Measurements from ENCODE around the gene COG5.

Gene COG5

GRCh38 chr7:107332488-107333269 lies 231.0 kb downstream of the COG5 start:
- no peak for DNase-seq (ENCODE audit: low spot score)

GRCh38 chr7:107330478-107330877 lies 233.2 kb downstream of the COG5 start:
- DNase-seq (ENCODE audit: low spot score) = no peak

- DNase-seq (ENCODE audit: low spot score) = no peak
Measured at GRCh38 chr7:107327986-107328569, 235.6 kb downstream of the COG5 start.

GRCh38 chr7:107326061-107326460 lies 237.7 kb downstream of the COG5 start:
- no peak for DNase-seq (ENCODE audit: low spot score)

- DNase-seq (ENCODE audit: low spot score) = no peak
Measured at GRCh38 chr7:107322015-107322414, 241.7 kb downstream of the COG5 start.

GRCh38 chr7:107321611-107322010 lies 242.1 kb downstream of the COG5 start:
- DNase-seq (ENCODE audit: low spot score) = no peak

GRCh38 chr7:107319724-107320228 lies 243.9 kb downstream of the COG5 start:
- DNase-seq (ENCODE audit: low spot score) = no peak

- DNase-seq (ENCODE audit: low spot score) = no peak
Measured at GRCh38 chr7:107318523-107319160, 245.1 kb downstream of the COG5 start.

GRCh38 chr7:107315716-107316220 lies 248.0 kb downstream of the COG5 start:
- no peak for DNase-seq (ENCODE audit: low spot score)

- no peak for DNase-seq (ENCODE audit: low spot score)
Measured at GRCh38 chr7:107313355-107313754, 250.4 kb downstream of the COG5 start.

- no peak for DNase-seq (ENCODE audit: low spot score)
Measured at GRCh38 chr7:107312418-107312817, 251.3 kb downstream of the COG5 start.

GRCh38 chr7:107309296-107309695 lies 254.4 kb downstream of the COG5 start:
- DNase-seq (ENCODE audit: low spot score) = no peak

- DNase-seq (ENCODE audit: low spot score) = no peak
Measured at GRCh38 chr7:107304636-107305035, 259.1 kb downstream of the COG5 start.

GRCh38 chr7:107304063-107304462 lies 259.7 kb downstream of the COG5 start:
- no peak for DNase-seq (ENCODE audit: low spot score)

- no peak for DNase-seq (ENCODE audit: low spot score)
Measured at GRCh38 chr7:107302250-107302847, 261.4 kb downstream of the COG5 start.

- no peak for DNase-seq (ENCODE audit: low spot score)
Measured at GRCh38 chr7:107294182-107294581, 269.5 kb downstream of the COG5 start.

GRCh38 chr7:107292591-107292990 lies 271.1 kb downstream of the COG5 start:
- DNase-seq (ENCODE audit: low spot score) = no peak

GRCh38 chr7:107291434-107291833 lies 272.3 kb downstream of the COG5 start:
- DNase-seq (ENCODE audit: low spot score) = no peak

- no peak for DNase-seq (ENCODE audit: low spot score)
Measured at GRCh38 chr7:107286751-107287621, 276.7 kb downstream of the COG5 start.

- no peak for DNase-seq (ENCODE audit: low spot score)
Measured at GRCh38 chr7:107284911-107285479, 278.7 kb downstream of the COG5 start.

GRCh38 chr7:107277331-107277730 lies 286.4 kb downstream of the COG5 start:
- DNase-seq (ENCODE audit: low spot score) = no peak

Data from HuH-7 (cell line).